Esophagus mucosa (tissue), 1 donor: Measurements from ENCODE around the gene RHOF. TPM values are rescaled to one million over a fixed set of nuclear protein-coding genes. Genes with fewer than 3 reads are reported as not detected.

Experiments used
- ATAC-seq: fragments of 200-7000 bp; cut with Tn5 transposase; one replicate; pipeline ENCODE4 v1.9.1; 2020
- total RNA-seq: library from RNA; stranded (reverse); gene quantifications from one replicate; pipeline ENCODE4 v1.2.4, GENCODE V29; 2023
- donor health status: DM: yes; HTN: yes; CAD: no.

RHOF gene
- total RNA-seq, 1 donor from 2014 or later = 5.9 TPM

- ATAC-seq = no peak
These were observed 52.6 kb downstream of the RHOF start for GRCh38 chr12:121740847-121741246.

DNA sequence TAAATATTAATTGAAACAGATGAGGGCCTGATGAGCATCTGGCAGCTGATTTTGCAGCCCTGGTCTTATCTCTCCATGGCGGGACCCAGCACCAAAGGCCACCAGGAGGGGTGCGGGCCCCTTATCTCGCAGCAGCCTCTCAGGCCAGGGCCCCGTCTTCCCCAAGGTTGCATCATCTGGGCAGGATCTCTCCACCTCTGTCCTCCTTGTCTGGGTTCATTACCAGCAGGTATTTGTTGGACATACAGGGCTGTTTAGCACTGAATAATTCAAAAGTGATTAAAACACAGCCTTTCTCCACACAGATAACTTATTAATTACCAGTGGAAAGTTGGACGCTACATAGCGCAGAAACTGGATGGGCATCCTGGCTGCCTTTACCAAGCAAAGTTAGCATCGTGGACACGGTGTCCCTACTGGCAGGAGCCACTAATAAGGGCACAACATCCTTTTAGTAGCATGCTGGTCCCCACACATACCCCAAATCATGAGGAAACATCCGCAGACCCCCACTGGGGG is 55.1 kb downstream of the RHOF start:
- ATAC-seq = no peak

DNA sequence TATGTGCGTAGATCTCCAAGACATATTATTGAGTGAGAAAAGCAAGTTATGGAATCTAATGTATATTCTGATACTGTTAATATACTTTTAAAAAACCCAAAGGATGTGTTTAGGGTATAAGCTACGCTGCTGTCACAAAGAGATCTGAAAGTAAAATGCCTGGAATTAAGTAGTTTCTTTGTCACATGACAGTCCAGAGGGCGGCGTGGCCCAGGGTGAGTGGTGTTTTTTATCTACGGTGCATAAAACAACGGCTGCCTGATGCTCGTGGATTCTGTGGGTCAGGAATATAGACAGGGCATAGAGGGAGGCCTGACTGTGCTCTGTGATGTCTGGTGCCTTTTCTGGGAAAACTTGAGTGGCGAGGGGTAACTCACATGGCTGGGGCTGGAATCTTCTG is 59.6 kb downstream of the RHOF start:
- no peak for ATAC-seq

GRCh38 chr12:121731473-121731872 is 62.0 kb downstream of the RHOF start:
- no peak for ATAC-seq

- no peak for ATAC-seq
These were observed 64.5 kb downstream of the RHOF start for GRCh38 chr12:121729021-121729420.

Other genes with a start within 250 kb of the RHOF start
- 20.0 TPM for gene KDM2B, start 212.7 kb downstream of the RHOF start, total RNA-seq
- gene ORAI1, start 167.2 kb downstream of the RHOF start, total RNA-seq = 7.3 TPM
- gene MORN3, start 124.0 kb downstream of the RHOF start, total RNA-seq = 0.08 TPM
- 4.1 TPM for gene TMEM120B, start 80.9 kb downstream of the RHOF start, total RNA-seq
- 16.3 TPM for gene SETD1B, start 10.3 kb upstream of the RHOF start, total RNA-seq
- 0.28 TPM for gene HPD, start 65.2 kb upstream of the RHOF start, total RNA-seq
- 48.7 TPM for gene PSMD9, start 95.1 kb upstream of the RHOF start, total RNA-seq
- gene CFAP251, start 124.9 kb upstream of the RHOF start, total RNA-seq = 18.3 TPM
- gene BCL7A, start 228.2 kb upstream of the RHOF start, total RNA-seq = 2.3 TPM